Ovary (tissue), 3 donors: ENCODE measurements around the gene CNTFR.

ENCODE experiments used
- CTCF ChIP-seq, 3 donors: fragments of 450-650 bp in 2 of 3; fragments of 200-600 bp in 1 of 3; IDR thresholded peaks; one replicate each; pipeline versions ENCODE4 v1.5.1 to v1.8.0; 2016 to 2022; ENCODE audit warnings: antibody characterized with exemption in 3 of 3, mild to moderate bottlenecking in 1 of 3
- POLR2A ChIP-seq: fragments of 450-650 bp; IDR thresholded peaks from one replicate; pipeline ENCODE4 v1.6.1; 2017; ENCODE audit warnings: antibody characterized with exemption, mild to moderate bottlenecking, moderate library complexity
- donor health status: DM: no; HTN: no; CAD: no.

GRCh38 chr9:34566322-34566721 is 23.2 kb downstream of the CNTFR start:
- TF ChIP-seq CTCF (IDR thresholded peaks at IDR 0.05): no peak
- no peak for TF ChIP-seq POLR2A
